NCI-H1105 treated with DMSO at 0.1 percent for 48 hours (cell line): ENCODE data around the gene LRRC3.
A peak's percentile ranks its signal among the peaks of the same experiment; 100 is the strongest.

ENCODE experiments used
- DNase-seq: peaks from one replicate; lab custom pipeline; 2025; lab: John Stamatoyannopoulos, UW

The LRRC3 gene

DNA sequence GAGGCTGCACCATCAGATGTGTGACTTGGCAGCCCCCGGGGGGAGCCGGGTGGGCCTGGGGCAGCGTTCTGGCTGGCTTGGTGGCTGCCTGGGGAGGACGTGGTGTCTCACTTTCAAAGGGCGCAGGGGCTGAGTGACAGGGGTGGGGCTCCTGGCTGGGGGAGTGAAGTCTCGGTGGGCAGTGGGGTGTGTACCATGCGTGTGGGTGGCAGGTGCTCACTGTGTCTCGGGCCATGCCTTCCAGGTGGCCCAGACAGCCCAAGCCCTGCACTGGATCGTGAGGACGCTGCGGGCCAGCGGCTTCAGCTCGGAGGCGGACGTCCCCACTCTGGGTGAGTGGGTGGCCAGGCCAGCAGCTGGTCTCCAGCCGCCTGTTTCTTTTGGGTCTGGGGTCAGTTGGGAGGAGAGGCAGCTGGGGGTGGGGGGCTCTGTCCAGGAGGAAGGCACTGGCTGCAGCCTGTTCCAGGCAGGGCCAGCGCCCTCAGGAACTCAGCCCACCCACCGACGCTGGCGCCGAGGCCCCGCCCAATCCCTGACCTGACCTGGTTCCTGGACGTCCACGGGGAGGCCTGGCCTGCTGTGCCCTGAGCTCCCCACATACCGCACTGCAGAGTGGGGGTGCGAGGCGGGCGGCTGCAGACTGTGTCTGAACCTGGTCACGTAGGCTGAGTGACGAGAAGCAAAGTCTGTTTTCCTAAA, 30.6 kb upstream of the LRRC3 start:
- DNase-seq: no peak

DNA sequence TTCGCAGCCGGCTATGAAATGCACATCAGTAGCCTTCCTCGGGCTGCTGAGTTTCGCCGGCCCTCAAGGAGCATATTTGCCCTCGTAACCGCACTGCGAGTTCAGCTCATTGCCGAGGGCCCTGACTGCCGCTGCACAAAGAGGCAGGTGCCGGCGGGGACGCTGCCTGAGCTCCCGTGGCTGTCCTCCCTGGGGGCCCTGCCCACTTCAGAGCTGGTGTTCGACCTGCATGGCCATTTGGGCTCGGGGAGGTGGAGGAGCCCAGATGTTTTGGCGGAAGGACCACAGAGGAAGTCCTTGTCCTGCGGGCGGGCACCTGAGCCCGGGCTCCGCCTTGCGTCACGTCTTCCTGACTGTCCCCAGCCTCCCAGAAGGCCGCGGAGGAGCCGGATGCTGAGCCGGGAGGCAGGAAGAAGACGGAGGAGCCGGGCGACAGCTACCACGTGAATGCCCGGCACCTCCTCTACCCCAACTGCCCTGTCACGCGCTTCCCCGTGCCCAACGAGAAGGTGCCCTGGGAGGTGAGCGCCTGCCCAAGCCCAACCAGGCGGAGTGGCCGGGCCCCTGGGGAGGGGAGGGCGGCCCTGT, 29.9 kb upstream of the LRRC3 start:
- no peak for DNase-seq

DNA sequence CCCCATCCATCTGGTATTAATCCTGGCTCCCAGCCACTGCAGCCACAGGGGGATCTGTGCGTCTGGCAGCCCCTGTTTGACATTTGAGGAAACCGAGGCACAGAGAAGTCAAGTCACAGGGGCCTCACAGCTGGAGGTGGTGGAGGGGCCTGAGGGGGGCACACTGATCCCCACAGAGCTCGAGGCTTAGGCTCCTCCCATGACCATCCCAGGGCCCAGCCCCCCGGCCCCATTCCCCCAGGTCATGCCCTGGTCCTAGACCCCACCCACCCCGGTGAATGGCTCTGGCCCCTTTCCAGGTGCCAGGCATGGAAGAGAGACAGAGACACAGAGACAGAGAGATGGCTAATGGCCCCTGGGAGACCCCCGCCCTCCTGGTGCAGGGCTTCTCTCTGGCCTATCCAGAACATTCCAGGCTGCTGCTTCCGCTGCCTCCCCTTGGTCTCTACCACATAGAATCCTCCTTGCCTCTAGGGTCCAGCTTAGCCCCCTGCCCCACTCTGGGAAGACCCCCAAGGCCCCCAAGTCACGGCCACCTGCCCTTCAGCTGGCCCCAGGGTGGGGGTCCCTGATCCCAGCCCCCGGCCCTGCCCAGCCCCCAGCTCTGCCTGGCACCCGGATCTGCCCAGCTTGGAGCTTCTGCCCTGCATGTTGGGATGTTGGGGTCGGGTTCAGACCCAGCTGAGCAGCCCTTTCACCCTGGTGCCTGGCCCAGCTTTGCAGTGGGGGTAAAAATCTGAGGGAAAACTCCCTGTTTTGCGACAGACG, 29.2 kb upstream of the LRRC3 start:
- no peak for DNase-seq

DNA sequence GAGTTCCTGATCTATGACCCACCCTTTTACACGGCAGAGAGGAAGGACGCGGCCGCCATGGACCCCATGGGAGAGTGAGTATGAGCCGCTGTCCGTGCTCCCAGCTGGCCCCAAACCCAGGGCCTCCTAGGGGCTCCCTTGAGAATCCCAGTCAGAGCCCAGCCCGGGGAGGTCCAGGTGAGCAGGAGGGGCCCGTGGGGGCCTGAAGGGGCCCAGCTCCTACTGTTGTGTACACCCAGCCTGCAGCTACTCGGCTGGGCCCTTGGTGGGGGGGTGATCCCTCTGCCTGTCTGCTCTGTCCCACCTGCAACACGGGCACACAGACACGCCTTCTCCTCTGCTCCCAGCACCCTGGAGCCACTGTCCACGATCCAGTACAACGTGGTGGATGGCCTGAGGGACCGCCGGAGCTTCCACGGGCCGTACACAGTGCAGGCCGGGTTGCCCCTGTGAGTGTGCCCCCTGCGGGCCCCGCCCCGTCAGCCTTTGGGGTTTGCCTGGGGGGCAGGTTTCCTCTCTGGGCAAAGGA, 28.6 kb upstream of the LRRC3 start:
- no peak for DNase-seq

DNA sequence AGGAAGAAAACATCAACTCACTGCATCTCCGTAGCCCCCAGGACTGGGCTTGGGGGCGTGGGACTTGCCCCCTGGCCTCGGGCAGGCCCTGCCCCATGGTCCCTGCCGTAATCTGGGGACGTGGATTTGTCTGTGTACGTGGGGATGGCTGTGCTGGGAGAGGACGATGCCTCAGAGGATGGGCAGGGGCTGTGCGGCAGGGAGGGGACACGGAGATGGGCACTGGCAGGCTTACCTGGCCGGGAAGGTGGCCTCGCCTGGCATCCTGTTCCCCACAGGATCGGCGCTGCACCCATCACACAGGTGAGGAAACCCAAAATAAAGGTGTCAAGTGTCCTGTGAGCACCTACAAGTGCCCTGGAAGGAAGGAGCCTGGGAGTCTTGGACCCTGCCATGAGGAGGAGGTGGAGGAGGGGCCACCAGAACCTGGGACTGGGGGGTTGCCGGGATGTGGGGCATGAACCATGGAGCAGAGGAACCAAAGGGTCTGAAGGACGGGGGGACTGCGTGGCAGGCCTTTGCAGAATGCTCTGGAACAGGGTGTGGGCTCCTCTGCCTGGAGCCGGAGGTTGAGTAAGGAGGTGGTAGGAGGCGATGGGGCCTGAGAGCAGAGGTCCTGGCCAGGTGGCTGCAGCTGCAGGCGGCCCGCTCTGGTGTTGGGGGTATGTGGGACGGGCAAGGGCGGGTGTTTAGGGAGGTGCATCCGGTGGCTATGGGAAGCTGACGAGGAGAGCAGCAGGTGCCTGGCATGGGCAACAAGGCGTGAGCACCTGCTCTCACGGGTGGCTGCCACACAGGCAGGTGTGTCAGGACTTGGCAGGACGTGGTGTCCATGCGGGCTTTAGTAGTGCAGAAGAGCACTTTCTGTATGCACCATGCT, 27.8 kb upstream of the LRRC3 start:
- DNase-seq: peak; percentile 62

DNA sequence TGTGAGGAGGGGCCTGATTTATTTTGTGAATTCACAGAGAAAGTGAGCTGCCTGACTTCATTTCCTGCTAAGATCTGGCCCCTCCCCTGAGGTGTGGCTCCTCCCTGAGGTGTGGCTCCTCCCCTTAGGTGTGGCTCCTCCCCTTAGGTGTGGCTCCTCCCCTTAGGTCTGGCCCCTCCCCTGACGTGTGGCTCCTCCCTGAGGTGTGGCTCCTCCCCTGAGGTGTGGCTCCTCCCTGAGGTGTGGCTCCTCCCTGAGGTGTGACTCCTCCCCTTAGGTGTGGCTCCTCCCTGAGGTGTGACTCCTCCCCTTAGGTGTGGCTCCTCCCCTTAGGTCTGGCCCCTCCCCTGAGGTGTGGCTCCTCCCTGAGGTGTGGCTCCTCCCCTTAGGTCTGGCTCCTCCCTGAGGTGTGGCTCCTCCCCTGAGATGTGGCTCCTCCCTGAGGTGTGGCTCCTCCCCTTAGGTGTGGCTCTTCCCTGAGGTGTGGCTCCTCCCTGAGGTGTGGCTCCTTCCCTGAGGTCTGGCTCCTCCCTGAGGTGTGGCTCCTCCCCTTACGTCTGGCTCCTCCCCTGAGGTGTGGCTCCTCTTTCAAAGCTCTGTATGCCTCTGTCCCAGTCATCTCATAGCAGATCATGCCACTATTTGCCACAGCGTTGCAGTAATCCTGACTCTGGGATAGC, 26.9 kb upstream of the LRRC3 start:
- peak; percentile 34 for DNase-seq

DNA sequence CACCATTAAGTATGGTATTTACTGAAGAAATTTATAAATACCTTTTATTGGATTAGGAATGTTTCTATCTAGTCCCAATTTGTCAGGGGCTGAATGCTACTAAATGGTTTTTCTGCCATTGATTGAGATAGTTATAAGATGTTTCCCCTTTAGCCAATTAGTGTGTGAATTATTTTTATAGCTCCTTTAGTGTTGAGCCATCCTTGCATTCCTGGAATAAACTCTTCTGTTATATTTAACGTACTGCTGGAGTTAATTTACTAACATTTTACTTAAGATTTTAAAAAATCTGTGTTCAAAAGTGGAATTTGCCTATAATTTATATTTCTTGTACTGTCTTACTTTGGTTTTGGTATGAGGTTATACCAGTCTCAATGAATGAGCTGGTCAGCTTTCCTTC, 25.4 kb upstream of the LRRC3 start:
- DNase-seq: no peak

DNA sequence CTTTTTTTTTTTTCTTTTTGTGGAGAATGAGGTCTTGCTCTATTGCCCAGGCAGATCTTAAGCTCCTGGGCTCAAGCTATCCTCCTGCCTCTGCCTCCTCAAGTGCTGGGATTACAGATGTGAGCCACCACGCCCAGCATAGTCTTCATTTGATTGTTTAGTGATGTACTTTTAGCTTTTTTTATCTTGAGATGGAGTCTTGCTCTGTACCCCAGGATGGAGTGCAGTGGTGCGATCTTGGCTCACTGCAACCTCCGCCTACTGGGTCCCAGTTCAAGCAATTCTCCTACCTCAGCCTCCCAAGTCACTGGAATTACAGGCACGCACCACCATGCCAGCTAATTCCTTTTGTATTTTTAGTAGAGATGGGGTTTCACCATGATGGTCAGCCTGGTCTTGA, 24.0 kb upstream of the LRRC3 start:
- no peak for DNase-seq

DNA sequence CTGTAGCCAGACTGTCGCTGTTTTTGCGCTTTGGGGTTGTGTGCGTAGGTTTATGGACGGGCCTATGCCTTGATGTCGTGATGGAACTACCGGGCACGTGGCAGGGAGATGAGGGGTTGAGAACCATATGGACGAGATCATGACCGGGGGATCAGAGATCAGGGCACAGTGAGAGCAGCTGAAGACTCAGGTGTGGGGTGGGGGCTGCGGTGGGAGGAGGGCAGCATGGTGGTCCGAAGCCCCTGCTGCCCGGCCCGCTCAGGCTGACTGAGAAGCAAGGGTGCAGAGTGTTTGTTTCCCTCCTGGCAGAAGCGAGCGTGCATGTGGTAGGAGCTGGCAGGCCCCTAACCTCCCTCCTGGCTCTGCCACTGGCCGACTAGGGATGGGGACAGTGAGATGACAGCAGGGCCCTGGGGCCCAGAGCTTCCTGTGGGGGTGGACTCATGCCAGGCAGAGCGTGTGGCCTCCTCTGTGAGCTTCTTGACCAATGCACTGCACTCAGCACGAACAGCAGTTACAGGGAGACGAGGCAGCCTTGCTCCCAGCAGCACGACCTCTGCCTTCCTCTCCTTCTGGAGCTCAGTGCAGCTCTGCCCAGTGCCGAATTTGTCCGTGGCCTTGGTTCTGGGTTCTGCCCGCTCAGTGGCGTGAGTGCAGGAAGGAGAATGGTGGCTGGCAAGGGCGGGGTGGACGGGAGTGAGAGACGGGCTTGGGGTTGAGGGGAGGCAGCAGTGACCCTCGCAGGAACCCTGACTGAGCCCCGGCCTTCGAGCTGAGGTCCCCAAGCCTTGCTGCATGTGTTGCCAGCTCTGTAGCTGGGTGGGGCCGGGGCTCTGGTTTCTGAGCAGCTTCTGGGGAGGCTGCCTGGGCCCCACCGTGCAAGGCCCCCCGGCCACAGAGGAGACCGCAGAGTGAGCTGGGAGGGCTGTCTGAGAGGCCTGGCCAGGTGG, 22.2 kb upstream of the LRRC3 start:
- DNase-seq: no peak

DNA sequence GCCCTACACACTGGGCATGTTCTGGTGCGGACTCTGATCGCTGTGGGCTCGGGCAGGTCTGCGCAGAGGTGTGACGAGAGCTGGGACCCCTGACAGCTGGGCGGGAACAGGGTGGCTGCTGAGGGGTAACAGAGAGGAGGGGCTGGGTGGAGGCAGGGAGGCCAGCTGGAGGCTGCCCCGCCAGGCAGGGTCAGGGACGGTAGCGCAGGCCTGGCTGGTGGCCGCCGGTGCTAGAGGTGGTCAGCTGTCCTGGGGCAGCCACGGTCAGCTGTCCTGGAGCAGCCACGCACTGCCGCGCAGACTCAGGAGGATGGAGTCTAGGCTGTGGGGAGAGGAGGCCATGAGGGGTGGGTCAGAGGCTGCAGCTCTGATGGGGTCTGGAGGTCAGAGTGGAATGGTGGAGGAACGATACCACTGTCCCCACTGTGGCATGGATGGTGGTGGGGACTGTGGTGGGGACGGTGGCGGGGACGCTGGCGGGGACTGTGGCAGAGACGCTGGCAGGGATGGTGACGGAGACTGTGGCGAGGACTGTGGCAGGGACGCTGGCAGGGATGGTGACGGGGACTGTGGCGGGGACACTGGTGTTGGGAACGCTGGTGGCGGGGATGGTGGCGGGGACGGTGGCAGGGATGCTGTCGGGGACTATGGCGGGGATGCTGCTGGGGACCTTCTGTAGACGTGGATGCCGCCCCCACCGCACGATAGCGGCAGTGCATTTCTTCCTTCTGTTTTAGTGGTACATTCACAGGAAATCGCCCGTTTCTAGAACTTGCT, 21.3 kb upstream of the LRRC3 start:
- no peak for DNase-seq

DNA sequence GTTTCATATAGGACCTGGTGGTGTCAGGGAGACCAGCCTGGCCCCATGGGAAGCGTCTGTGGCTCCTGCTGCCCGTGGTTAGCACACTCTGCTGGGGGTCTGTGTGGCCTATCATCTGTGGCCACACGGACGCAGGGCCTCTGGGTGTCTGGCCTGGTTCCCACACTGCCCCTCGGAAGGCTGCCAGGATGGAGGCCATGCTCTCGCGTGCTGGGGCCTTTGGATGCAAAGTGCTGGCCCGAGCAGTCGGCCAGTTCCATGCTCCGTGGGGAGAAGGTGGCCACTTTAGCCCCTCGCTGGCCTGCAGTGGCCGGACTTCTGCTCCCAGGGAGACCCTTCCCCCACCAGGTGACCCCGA, 20.8 kb upstream of the LRRC3 start:
- no peak for DNase-seq

DNA sequence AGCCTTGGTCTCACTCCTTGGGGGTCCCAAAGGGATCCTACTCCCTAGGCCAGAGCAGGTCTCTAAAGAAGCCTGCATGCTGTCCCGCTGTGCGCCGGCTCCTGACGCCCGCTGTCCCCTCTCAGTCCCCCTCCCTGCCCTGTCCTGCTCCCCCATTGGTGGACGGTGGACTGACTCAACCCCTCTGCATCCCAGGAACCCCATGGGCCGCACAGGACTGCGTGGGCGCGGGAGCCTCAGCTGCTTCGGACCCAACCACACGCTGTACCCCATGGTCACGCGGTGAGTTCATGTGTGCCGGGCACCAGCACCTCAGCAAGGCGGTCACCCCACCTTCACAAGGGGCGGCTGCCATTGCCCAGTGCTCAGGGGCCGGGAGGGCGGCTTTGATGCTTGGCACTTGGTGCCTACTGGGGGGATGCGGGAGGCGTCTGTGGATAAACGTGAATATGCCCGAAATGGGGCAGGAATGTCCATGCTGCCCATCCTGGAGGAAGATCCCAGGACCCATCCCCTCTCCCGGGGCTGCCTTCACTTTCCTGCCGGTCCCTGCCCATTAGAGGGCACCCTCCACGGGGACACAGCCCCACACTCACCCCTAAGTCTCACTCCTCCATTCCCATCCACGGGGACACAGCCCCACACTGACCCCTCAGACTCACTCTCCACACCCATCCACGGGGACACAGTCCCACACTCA, 20.2 kb upstream of the LRRC3 start:
- no peak for DNase-seq

DNA sequence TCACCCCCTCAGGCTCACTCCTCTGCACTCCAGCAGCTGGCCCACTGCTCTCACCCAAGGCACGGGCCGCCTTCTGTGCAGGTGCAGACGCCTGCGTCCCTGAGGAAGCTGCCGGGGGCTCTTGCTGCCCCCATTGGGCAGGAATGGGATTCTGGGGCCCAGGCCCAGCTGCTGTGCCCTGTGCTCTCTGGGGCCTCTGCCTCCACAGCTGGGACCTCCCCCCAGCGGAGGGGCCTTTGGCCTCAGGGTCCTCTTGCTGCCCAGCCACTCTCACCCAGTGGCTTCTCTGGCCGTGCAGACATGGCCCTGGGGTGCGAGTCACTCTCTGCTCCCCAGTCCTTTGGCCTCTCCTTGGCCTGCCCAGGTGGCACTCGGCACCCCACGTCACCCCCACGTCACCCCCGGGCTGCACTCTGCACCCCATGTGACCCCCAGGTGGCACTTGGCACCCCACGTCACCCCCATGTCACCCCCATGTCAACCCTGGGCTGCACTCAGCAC, 19.1 kb upstream of the LRRC3 start:
- no peak for DNase-seq

DNA sequence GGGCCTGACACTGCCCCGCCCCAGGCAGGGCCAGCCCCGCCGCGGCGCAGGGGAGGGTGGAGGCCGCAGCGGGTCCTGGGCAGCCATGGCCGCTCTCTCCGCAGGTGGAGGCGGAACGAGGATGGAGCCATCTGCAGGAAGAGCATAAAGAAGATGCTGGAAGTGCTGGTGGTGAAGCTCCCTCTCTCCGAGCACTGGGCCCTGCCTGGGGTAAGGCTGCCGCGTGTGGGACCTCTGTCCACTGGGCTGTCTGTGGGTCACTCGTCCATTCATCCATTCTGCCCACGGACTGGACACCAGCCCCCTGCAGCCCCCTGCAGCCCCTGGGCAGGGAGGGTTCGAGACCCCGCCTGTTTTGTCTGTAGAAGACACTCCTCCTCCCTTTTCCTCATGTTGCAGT, 18.4 kb upstream of the LRRC3 start:
- no peak for DNase-seq

DNA sequence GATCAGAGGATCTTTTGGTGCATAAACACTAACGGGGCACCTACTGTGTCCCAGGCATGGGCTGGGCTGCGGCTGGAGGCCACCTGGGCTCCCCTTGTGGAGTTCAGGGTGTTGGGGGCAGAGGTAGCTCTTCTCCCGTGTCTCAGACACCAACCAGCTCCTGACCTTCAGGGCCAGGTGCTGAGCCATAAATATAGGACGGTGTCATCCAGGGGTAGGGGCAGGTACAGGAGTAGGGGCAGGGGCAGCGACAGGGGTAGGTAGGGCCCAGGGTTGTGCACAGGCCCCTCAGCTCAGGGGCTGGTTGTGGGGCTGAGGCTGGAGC, 18.0 kb upstream of the LRRC3 start:
- DNase-seq: no peak

DNA sequence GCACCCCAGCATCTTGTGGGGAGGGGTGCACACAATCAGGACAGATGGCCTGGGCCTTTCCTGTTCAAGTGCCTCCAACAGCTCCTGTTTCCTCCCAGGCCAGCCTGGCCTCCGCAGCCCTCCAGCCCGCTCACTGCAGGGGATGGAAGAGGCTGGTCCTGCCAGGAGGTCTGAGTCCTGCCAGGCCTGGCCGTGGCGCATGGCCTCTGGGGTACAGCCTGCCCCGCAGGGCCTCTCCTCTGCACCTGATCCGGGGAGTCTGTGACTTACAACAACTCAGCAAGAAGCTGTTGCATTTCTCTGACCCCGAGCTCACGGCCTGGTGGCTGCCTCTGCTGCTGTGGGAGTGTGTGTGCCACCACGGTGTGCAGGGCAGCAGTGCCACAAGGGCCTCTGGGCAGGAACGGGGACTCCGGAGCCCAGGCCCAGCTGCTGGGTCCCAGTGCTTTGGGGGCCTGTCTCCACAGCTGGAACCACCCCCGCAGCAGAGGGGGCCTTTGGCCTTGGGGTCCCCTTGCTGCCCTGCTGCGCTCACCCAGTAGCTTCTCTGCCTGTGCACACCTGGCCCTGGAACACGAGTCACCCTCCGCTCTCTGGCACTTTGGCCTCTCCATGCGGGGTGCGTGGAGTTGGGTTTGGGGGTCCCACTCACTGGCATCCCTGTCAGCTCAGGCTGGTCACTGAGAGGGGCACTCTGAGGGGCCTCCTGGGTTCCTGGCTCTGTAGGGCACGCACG, 17.4 kb upstream of the LRRC3 start:
- no peak for DNase-seq

DNA sequence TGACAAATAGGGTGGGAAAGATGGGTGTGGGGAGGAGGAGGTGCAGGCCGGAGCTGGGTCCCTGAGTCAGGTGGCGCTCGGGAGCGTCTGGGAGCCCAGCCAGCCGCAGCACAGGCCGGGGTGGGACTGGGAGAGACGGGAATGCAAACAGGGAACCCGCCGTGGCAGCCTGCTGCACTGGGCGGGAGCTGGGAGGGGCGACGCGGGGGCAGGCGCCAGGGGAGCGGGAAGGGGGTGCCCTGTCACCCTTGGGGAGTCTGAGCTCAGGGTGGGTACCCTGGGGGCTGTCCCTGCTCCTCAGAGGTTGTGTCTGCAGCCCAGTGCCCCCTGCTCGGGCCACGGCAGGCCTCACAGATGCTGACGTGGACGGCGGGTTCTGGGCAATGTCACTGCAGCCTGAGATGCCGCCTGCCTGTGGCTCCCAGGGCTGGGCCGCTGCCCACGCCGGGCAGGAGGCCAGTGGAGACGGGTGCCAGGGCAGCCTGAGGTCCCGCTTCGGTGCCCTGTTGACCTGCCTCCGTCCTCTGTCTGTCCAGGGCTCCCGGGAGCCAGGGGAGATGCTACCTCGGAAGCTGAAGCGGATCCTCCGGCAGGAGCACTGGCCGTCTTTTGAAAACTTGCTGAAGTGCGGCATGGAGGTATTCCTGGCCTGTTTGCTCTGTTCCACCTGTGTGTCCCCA, 16.6 kb upstream of the LRRC3 start:
- DNase-seq: no peak

DNA sequence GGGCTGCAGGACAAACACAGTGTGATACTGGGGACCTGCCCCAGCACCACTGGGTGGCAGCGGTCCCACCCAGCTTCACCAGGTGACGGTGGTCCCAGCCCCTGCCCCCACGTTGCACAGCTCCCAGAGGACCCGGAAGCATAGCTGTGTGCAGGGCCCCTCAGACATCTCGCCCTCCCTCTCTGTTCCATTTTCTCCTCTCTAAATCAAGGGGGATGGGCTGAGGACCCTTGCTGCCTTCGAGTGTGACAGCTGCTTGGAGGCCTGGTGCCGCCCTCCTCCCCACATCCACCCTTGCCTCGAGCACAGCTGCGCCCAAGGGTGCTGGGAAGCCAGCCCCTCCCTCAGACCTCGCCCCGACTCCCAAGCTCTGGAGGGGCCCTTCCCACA, 16.1 kb upstream of the LRRC3 start:
- DNase-seq: no peak
